SU-DHL-6 (cell line): ENCODE results near the gene FARP2.

Experiments used
- CTCF ChIP-seq: fragments of 200-600 bp; sonication (generic); IDR thresholded peaks from one replicate; pipeline ENCODE4 v1.5.1; 2017; ENCODE audit warnings: antibody characterized with exemption, mild to moderate bottlenecking, low read length, moderate library complexity; ENCODE audit not compliant: insufficient read depth, poor library complexity, severe bottlenecking
- EZH2phosphoT487 ChIP-seq: fragments of 200-600 bp; sonication (generic), shearing (Covaris generic); conservative IDR thresholded peaks from 2 replicates; pipeline ENCODE4 v1.6.1; 2018; ENCODE audit warnings: mild to moderate bottlenecking, antibody characterized with exemption, low read length, moderate library complexity, mixed read lengths

DNA sequence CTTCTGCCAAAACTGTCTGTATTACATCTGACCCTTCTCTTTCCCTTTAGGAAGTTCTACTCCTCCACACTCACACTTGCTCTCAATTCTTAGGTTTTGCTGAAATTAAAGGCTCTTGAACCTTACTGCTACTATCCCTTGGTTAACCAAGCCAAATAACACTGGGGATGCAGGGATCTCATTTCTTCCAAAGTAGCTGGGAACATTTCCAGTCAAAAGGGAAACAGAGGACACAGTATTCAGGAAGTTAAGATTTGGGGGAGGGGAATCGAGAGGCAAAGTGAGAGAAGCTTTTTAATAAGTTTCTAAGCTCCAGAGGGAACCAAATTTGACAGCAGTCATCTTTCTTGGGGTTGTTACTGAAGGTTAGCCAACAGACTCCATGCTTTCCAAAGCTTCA lies 34.2 kb upstream of the FARP2 start:
- no peak for TF ChIP-seq CTCF
- TF ChIP-seq EZH2phosphoT487: no peak
